GM19467 (cell line): Measurements from ENCODE around the gene IRX3.

Source experiments
- ATAC-seq: cut with Tn5 transposase; IDR thresholded peaks from one replicate; pipeline ENCODE4 v1.9.1; 2021; ENCODE audit warnings: mild to moderate bottlenecking, moderate library complexity; ENCODE audit not compliant: unreplicated experiment

Gene IRX3

DNA sequence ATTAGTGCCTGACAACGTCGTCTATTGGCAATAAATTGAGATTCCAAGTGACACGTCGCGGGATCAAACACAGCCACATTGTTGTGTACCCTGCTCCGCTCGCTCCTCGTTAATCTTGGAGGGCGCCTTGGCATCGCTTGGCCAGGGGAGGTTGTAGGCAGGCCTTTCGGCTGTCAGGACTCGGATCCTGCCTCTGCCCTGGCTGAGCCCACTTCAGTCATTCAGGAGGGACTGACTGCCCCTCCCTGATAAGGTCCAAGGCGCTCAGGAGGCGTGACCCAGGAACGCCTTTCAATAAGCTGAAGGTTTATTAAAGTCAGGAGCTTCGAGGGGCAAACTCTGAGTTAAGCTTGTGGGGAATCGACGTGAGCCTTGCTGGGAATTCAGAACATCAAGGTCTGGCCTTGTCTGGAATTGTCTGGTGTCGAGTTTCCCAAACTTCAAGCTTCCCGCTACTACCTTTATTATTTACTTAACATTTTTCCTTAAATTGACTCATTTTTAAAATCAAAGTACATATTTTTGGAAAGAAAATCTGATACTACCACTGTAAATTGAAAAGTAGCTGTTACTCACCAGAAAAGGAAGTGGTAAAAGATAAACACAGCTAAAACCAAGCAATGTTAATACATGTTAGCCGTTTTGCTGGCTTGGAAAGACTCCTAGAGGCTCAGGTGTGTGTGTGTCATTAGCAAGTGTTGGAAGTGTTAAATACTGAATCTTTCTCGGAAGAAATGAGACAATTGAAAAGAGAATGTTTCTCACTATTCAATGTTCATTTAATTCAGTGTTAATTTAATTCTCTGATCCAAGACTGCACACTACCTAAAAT, 5.3 kb upstream of the IRX3 start:
- no peak for ATAC-seq

DNA sequence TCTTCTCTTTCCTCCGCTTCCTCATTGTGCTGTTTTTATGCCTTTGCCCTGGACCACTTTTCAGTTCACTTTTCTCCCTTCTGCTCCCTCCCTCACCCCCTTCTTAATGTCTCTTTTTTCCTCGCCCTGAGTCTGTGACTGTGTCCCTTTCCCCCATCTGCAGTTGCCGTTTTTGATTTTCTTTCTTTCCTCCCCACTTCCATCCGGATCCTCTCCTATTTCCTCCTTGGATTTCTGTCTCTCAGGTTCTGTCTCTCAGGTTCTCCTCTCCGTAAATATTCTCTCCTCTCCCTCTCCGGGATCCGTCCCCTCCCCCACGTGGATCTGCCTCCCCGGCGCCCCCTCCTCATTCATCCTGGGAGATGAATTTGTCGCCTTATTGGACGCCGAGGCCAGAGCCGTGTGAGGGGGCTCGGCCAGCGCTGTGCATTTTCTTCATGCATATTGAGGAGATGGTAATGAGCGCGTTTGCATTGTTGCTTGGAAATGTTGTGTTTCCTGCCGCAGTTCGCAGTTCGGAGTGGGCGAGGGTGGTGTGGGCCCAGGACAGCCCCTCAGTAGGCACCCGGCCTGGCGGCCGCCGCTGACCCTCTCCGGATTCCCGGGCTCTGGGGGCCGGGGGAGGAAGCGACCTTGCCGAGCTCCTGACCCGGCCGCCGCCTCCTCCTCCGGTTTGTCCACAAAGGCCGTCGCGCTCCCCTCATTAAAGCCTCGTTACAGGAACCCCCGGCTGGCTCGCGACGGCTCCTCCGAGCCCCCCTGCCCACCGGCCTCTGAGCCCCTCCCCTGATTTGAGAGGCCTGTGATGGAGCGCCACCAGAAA, 4.5 kb upstream of the IRX3 start:
- ATAC-seq, result no peak

DNA sequence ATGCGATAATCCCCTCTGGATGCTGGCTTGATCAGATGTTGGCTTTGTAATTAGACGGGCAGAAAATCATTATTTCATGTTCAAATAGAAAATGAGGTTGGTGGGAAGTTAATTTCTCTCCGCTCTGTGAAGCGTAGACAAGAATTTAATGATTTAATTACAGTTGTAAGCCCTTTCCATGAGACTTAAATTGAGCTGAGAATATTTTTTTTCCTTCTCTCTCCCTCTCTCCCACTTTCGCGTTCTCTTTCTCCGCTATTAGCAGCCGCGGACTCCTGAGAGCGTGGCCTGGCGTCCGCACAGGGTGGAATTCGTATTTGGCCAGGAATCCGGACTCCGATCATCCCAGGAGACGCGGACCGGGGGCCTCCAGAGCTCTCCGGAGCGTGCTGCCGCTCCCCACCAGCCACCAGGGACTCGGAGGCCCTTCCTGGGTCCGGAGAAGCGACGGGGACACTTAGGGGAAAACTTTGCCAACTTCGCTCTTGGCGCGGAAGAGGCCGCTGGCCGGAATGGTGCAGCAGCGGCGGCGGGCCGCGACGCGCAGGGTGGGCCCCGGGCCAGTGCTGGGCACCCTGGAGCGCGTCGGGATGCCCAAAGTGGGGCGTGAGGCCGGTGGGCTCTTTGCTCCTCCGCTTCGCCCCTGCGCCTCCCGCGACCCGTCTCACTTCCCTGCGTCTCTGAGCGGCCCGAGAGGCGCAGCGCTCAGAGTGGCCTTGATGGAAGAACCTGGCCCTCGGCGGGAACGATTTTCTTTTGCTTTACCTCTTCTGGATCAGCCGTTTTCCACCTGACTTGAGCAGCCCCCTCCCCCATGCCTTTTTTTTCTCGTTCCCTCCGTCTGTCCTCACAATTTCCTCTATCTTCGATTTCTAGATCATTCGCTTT, 3.6 kb upstream of the IRX3 start:
- ATAC-seq, result no peak

DNA sequence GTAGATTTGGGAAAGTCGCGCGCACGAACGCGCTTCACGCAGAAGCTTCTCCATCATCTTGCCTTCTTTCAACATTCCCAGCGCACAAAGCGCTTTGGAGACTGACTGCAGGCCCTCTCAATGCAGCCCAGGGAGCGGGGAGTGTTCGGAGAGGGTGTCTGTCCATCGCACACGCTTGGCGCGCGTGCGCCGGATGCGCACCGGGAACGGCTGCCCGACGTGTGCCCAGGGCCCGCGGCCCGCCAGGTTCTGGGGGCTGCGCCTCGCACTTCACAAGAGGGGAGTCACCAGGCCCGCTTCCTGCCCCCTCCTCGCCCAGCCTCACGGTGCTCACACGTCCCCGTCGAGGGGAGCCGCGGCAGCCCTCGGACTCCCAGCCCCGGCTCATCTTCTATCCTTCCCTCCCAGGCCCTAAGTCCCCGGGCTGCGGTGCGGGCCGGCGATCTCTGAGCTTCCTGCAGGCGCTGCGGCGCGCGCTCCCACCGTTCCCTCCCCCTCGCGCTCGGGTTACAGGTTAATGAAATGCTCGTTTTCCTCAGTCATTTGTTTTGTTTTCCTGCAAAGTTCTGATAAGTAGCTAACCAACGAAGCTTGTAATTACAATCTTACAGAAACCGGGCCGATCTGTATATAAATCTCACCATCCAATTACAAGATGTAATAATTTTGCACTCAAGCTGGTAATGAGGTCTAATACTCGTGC, 2.8 kb upstream of the IRX3 start:
- no peak for ATAC-seq

DNA sequence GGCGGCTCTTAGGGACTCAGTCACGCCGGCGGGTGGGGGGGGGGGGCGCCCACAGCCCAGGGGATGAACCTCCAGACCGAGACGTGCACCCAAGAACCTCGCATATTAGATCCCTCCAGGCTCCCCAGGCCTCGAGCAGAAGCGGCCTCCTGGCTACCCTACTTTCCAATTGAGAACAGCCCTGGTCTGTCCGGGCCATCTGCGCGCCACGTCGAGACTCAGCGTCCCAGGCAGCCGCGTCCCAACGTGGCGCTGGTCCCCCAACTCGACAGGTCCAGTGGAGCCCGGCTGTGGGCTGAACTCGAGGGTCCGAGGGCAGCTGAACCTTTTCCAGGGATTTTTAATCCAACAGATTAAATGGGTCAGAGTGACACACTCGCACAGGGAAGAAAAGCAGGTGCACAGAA, 2.3 kb upstream of the IRX3 start:
- ATAC-seq, result no peak

DNA sequence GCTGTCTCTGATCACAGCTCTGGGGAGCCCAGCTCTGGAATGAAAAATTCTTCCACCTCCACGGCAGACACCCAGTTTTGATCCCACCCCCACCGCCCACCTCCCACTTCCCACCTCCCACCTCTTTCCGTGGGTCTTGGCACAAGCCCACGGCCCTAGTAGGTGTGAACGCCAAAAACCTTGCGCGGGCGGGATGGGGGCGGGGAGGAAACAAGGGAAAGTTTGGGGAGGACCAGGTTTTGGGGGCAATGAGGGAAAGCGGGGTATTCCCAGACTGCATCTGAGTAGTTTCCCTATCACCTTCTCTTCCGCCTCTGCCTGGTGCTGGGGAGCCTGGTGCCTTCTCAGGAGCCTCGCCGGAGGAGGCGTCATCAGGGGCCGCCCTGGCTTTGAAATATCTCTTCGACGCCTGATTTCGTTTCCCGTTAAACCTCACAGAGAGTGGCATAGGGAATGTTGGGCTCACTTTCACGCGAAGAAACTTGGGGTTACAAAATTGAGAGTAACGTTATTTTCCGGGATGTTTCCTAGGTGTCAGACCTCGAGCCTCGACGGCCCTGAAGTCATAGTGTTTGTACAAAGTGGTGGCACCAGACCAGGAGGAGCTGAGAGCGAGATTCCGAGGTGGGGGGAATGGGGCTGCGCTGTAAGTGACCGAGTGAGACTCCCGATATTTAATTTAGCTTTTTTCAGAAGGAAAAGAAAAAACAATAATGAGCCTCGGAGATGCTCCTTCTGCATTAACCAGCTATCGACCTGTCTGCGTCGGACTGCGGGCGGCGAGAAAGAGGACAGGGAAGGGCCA, 1.6 kb upstream of the IRX3 start:
- no peak for ATAC-seq

DNA sequence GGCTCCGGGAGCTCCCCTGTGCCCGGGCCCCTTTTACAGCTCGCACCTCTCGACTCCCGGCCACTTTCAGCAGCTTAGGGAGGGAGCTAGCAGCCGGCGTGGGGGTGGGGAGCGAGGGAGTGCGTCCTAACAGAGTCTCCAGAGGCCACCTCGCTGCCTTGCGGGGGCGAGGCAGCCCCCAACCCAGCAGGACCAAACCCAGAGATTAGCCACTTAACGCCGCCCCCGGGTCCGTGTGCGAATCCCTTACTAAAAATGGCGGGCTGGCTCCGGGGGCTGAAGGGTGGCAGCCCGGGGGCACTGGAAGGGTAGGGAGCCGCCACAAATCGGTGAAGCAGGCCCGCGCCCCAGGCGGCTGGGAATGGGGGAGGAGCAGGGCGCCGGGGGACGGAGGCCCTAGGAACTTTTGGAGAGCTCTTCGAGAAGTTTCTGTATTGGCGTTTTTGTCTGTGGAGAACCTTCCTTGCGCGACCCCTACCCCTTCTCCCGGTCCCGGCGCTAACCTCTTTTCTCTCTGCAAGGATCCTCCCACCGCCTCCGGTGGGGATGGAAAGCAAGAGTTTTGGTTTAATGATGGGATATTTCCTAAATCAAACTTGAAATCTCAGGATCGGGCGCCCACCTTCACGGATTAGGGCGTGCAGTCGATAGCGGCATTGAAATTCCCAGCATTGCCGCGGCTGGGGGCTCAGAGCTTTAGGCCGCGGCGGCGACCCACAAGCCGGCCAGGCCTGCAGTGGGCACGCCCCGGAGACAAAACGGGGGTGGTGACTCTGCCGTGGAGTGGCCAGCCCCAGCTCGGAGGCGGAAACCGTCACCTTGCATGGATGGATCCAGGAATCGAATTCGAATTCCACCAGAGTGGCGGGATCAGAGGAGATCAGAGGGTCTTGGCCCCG, 793 bp upstream of the IRX3 start:
- no peak for ATAC-seq

DNA sequence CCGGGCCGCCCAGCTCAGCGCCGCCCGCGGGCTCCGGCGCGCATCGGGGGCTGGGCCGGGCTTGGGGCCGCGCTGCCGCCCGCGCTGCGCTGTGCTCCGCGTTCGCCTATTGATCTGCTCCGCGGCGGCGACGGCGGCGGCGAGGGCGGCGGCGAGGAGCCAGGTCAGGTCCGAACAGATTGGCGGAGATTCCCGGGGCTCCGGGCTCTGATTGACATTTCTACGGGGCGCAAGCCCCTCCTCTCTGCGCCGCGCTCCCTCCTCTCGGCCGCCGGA, 559 bp downstream of the IRX3 start:
- no peak for ATAC-seq

DNA sequence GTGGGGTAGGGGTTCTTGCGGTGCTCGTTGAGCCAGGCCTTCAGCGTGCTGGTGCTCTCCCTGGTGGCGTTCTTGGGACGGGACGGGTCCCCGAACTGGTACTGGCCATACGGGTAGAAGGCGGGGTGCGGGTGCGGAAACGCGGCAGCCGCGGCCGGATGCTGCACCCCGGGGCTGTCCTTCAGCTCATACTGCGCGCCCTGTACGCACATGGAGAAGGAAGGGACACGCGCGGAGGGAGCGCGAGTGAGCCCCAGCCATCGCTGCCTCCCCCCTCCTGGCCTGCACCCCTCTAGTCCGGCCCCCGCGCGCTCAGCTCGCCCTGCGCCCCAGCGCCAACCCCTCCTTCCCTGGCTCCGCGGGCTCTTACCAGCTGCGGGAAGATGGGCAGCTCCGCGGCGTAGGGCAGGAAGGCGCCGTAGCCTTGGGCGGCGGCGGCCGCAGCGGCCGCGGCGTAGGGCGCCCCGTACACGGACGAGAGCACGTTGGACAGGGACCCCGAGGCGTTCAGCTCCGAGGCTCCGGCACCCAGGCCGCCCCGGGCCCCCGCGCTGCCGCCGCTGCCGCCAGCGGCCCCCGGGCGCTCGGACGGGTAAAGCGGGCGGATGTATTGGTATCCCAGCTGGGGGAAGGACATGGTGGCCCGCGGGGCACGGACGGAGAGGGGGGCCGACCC, 1.0 kb downstream of the IRX3 start:
- ATAC-seq, result no peak

DNA sequence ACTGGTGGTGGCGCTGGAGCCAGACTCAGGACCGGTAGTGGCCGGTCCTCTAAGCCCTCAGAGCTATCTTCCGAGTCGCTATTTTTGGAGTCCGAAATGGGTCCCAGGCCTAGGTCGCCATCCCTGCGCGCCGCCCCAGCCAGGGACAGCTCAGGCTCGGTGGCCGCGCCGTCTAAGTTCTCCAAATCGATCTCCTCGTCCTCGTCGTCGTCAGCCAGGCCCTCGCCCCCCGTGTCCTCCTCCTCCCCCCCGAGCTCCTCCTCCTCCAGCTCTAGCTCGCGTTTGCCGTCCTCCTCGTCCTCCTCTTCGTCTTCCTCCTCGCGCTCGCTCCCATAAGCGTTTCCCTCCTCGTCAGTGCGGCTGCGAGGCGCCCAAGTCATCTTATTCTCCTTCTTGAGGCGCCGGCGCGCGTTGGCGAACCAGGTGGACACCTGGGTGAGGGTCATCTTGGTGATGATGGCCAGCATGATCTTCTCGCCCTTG, 1.6 kb downstream of the IRX3 start:
- no peak for ATAC-seq

DNA sequence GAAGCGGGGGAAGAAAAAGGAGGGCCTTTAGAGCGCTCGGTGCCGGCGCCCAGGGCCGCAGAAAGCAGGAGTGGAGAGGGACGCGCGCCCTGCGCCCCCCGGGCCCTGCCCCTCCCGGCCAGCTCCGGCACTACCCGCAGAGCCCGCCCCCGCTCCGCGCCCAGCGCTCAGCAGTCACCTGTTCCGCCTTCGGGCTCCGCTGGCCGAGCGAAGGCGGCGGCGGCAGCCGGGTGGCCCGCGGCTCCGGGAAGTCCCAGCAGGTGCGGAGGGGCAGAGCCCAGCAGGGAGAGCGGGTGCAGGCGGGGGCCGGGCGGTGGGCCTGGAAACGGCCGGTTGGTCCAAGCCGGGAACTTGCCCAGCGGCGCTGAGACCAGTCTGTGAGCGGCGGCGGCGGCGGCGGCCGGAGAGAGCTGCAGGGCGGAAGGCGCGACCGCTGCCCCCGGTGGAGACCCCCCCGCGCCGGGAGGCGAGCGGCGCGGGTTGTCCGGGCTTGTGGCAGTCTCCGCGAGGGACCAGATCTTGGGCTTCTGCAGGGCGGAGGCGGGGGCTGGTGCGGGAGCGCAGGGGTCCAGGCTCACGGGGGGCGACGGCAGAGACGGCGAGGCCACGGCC, 2.2 kb downstream of the IRX3 start:
- no peak for ATAC-seq

DNA sequence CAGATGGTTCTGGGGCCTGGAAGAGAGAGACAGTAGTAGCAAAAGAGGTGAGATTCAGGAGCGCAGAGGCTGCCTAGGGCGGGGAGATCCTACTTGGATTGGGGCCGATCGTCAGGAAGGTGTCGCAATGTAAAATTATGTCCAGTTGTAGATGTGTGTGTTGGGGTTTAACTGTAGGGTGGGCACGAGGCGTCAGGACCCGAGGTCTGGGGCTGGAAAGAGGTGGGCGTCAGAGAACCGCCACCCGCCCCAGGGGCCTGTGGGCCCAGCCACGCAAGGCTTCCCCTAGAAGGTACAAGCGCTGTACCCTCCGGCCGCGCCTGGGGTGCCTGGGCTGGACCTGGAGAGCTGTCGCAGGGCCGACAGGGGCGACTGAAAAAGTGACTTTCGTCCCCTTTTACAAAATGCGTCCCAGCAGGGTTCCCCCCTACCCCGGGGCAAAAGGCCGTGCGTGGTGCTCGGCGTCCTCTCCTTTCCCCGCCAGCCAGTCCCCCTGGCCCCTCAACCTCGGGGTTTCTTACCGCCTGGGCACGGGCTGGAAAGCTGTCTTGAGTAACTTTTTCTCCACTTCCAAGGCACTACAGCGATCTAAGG, 2.8 kb downstream of the IRX3 start:
- no peak for ATAC-seq

DNA sequence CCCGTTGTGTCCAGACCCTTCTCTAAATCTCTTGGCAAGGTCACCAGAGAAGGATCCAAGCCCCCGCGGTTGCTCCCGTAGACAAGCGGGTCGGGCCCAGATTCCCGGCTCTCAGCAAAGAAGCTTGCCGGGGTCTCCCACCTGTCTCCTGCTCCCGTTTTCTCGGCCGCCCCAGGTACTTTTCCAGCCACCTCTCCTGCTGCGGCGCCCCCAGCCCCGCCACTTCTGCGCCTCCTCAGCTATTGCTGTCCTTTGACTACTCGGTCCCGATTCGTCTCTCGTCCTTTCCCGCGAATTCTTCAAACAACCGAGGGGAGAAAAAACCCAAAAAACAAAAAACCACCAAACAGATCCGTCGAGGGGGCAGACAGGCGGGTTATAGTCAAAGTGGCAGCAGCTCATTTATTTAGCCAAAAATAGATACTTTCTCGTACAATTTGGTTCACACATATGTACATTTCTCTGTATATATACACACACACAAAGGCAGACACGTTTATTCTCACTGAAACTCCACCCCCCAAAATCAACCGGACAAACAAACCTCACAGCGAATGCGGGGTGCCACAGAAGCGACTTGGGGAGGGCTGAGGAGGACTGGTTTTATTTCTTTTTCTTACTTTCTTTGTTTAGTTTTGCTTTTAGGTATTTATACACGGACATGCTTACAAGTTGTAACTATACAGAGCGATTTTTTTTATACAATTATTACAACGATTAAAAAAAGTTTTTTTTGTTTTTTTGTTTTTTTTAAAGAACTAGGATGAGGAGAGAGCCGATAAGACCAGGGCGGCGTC, 3.5 kb downstream of the IRX3 start:
- ATAC-seq, result no peak

DNA sequence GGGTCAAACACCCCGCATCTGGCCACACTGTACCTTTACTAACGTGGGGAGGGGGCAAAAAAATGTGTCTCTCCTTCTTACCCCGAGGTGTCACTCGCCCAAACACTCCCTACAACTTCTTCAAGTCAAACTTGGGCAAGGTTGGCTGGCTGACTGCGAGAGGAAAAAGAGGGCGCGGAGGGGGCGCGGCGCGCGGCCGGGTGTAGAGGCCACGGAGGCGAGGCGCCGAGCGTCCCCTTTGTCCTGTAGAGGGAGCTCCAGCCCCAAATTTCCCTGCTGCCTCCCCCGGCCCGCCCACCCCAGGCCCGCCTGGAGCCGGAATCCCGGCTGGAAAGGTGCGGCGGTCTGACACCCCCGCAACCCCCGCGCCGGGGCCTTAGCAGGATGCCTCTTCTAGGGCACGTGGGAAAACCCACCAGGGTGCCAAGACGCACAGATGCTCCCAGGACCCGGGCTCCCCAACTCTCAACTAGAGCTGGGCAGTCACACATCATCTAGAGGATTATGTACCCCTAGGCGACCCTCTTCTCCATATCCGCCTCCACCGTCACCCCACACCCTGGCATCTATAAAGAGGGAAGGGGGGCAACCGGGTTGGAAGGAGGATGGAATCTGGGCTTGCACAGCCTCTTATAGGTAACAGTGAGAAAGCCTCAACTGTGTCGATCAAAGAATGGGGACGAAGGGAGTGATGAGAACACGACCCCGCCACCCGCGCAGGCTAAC, 4.2 kb downstream of the IRX3 start:
- no peak for ATAC-seq

DNA sequence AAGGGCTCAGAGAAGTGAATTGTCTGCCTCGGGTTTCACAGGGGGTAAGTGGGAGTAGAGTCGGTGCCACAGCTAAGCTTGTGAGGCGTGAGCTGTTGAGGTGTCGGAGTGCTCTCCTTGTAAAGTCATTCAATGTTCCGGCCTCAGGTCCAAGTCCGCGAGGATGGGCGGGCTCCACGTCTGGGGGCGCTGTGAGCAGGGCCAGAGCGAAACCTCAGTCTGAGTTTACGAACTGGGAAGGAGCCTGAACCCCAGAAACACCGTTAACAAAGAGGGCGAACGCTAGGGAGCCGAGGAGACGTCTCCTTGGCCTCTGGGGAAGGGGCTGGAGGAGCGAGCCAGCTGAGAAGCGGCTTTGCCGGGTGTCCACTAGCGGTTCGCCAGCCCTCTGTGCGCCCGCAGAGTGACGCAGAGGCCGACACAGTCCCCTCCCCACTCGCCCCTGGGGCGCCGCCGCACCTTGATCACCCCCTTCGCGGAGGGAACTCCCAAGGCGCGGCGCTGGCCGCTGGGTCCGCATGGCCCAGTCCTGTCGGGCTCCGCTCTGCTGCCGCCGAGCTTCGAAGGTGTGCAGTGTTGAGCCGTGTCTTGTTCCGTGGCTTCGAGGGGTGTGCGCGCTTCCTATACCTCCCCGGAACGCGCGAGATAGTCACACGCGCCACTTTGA, 4.9 kb downstream of the IRX3 start:
- ATAC-seq, result no peak

DNA sequence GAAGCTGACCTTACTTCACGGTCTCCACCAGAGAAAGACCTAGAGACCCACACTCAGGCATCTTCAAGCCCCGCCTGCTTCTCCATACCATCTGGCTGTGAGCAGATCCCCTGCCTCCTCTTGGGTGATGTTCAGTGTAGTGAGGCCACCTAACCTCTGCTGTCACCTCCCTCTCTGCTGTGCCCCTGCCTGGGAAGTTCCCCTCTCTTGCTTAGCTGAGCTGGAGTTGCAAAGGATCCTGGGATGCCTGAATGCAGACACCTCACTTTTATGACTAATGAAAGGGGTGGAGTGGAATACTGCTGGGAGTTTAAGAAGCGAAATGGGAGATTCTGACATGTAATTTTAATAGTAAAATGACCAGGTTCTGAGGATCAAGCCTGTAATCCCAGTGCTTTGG, 5.8 kb downstream of the IRX3 start:
- no peak for ATAC-seq
